Activated B cell treated with CpG ODN at 0.5 μM for 24 hours (primary cell): ENCODE data around the gene TBCK. TPM values are rescaled to one million over a fixed set of nuclear protein-coding genes. Genes with fewer than 3 reads are reported as not detected.

Experiments used
- ATAC-seq: fragments of 200-7000 bp; cut with Tn5 transposase; one replicate; pipeline ENCODE4 v1.10.0; 2021; ENCODE audit warnings: low read depth, mild to moderate bottlenecking, moderate library complexity
- CTCF ChIA-PET: fragments of 350-600 bp; sonication (Branson Sonifier 250); formaldehyde crosslinking; loops from one replicate; lab custom pipeline; 2021; ENCODE audit warnings: antibody characterized with exemption; lab: Charles Lee
- POLR2A ChIA-PET: fragments of 350-600 bp; sonication (Branson Sonifier 250); formaldehyde crosslinking; loops from one replicate; lab custom pipeline; 2021; ENCODE audit warnings: antibody characterized with exemption; lab: Charles Lee
- DNase-seq: peaks from one replicate; pipeline ENCODE4 v3.0.0; 2022
- H3K27ac Mint-ChIP-seq: one replicate; pipeline ENCODE4 v1.8.0; 2020; ENCODE audit warnings: mixed read lengths
- H3K27me3 Mint-ChIP-seq: one replicate; pipeline ENCODE4 v1.8.0; 2021; ENCODE audit warnings: mixed read lengths
- H3K36me3 Mint-ChIP-seq: one replicate; pipeline ENCODE4 v1.8.0; 2021; ENCODE audit warnings: low read depth, mixed read lengths
- H3K4me1 Mint-ChIP-seq: one replicate; pipeline ENCODE4 v1.8.0; 2021; ENCODE audit warnings: mixed read lengths
- H3K4me3 Mint-ChIP-seq: one replicate; pipeline ENCODE4 v1.8.0; 2020; ENCODE audit warnings: mild to moderate bottlenecking, mixed read lengths
- H3K9me3 Mint-ChIP-seq: one replicate; pipeline ENCODE4 v1.8.0; 2020; ENCODE audit warnings: mixed read lengths
- intact Hi-C: fragments of 100-400 bp; cut with micrococcal nuclease; formaldehyde crosslinking; loops from one replicate; pipeline ENCODE4 v1.15.1; 2024
- total RNA-seq: library from RNA; stranded (reverse); gene quantifications from 2 replicates; pipeline ENCODE4 v1.2.3, GENCODE V29; 2022
- TF ChIP-seq, protein P1 (sequence below): fragments of 200-600 bp; IDR thresholded peaks from one replicate; pipeline ENCODE4 v1.8.0; 2022; ENCODE audit warnings: antibody characterized with exemption, mild to moderate bottlenecking

Gene TBCK
- total RNA-seq, 1 donor from 2014 or later = 60.1 TPM

DNA sequence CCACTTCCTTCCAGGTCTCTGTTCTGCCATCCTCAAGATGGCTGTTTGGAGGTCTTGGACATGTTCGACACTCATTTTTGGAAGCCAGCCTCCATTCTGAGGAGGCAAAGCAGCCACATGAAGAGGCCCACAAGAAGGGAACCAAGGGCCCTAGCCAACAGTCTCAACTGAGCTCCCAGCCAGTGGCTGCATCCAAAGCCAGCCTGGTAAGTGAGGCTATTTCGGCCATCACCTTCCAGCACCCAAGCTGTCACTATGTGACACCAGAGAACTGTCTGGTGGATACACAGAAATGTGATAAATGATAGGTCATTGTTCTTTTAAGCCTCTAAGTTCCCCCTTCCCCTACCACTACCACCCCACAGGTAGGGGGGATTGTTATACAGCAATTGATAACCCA lies 293.6 kb downstream of the TBCK start:
- H3K4me3 Mint-ChIP-seq = no peak overlapping the region
- ATAC-seq (no peak), DNase-seq (no peak)
- no peaks in the 10 kb centered on the region for H3K4me1 Mint-ChIP-seq
- no peaks in the 10 kb centered on the region for H3K9me3 Mint-ChIP-seq
- H3K36me3 Mint-ChIP-seq = no peaks in the 10 kb centered on the region
- H3K27ac Mint-ChIP-seq = no peak overlapping the region
- CTCF ChIA-PET = interaction anchor here (0.6 kb wide), 1 partner anchor 1699 kb away, joined by 3 read pairs; no protein-coding TSS in a partner anchor
- intact Hi-C loops = no loop called here
- TF ChIP-seq, protein P1, sequence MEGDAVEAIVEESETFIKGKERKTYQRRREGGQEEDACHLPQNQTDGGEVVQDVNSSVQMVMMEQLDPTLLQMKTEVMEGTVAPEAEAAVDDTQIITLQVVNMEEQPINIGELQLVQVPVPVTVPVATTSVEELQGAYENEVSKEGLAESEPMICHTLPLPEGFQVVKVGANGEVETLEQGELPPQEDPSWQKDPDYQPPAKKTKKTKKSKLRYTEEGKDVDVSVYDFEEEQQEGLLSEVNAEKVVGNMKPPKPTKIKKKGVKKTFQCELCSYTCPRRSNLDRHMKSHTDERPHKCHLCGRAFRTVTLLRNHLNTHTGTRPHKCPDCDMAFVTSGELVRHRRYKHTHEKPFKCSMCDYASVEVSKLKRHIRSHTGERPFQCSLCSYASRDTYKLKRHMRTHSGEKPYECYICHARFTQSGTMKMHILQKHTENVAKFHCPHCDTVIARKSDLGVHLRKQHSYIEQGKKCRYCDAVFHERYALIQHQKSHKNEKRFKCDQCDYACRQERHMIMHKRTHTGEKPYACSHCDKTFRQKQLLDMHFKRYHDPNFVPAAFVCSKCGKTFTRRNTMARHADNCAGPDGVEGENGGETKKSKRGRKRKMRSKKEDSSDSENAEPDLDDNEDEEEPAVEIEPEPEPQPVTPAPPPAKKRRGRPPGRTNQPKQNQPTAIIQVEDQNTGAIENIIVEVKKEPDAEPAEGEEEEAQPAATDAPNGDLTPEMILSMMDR = no peak
- H3K27me3 Mint-ChIP-seq = no peaks in the 10 kb centered on the region
- POLR2A ChIA-PET = no interaction called here

DNA sequence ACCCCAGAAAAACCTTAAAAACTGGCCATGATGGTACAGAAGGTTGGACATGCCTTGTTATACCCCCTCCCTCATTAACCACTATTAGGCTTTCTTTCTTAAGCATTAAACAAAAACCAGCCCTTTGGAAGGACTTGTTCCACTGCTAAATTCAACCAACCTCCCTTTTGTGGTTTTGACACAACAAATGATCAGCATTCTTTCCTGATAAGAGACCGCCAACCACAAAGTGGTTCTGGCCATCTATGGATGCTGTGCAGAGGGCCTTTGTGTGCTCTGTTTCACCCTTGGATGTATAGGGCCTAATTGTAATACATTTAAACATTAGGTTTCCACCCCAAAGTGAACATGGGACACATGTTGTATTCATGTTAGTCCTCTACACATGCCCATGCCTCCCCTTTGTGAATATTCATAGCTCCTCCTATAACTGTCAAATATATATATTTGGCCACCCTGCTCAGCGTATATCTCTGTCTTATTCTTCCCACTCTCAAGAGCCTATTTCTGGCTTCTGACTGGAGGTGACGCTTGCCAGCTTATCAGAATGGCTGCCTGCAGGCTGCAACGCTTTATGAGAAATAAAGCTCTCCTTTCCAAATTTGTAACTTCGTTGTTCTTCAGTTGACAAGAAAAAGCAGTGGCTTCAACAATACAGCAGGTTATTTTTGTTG lies 294.1 kb downstream of the TBCK start:
- Mint-ChIP-seq H3K36me3 (no peaks in the 10 kb centered on the region), H3K9me3 (no peaks in the 10 kb centered on the region), H3K27ac (no peak overlapping the region), H3K27me3 (no peaks in the 10 kb centered on the region), H3K4me3 (no peak overlapping the region), H3K4me1 (no peaks in the 10 kb centered on the region)
- intact Hi-C loops = no loop called here
- POLR2A ChIA-PET = no interaction called here
- ATAC-seq (no peak), DNase-seq (no peak)
- TF ChIP-seq, protein P1 = no peak
- CTCF ChIA-PET = no interaction called here

DNA sequence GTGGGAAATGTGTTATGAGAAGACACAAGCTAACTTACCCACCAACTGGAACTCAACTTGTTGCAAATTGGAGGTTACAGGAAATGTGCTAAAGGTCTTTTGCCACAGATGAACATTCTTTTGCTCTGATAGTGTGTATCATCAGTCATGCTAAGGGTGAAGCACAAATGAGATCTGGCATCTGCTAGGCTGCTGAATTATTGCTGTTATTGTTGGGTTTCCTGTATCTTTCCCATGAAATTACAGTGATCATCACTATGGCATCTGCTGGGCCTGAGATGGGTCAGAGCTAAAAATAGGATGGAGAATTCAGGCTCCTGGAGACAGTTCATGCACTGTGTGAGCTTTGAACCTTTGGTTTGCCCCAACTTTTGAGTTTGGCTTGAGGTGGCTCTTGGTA lies 296.2 kb downstream of the TBCK start:
- H3K27me3 Mint-ChIP-seq = no peaks in the 10 kb centered on the region
- no peaks in the 10 kb centered on the region for H3K36me3 Mint-ChIP-seq
- no peak overlapping the region for H3K4me3 Mint-ChIP-seq
- peaks cover 4% of the 10 kb centered on the region for H3K9me3 Mint-ChIP-seq
- ChIA-PET POLR2A (no interaction called here), CTCF (no interaction called here)
- intact Hi-C loops = no loop called here
- DNase-seq = no peak
- ATAC-seq = no peak
- H3K4me1 Mint-ChIP-seq = no peaks in the 10 kb centered on the region
- TF ChIP-seq, protein P1 = no peak
- H3K27ac Mint-ChIP-seq = no peak overlapping the region

DNA sequence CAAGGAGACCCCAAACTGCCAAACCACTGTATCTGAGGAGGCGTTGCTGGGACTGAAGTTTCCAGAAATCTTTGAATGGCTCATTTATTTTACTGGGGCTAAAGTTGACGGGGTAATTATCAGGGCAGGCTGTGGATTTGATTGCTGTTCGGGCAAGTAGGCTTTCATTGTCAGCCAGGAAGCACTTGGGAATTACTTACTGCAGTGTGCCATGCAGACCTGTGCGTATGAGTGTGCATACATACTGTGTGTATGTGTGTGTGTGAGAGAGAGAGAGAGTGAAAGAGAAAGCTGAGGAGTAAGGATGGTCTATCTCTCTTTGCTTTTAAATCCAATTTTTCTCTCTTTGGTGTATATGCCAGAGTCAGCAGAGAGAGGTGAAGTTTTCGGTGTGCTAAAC lies 298.0 kb downstream of the TBCK start:
- ATAC-seq (no peak), DNase-seq (no peak)
- no peaks in the 10 kb centered on the region for H3K27me3 Mint-ChIP-seq
- ChIA-PET CTCF (no interaction called here), POLR2A (no interaction called here)
- H3K4me3 Mint-ChIP-seq = no peak overlapping the region
- peaks cover 8% of the 10 kb centered on the region for H3K9me3 Mint-ChIP-seq
- no peaks in the 10 kb centered on the region for H3K4me1 Mint-ChIP-seq
- no peaks in the 10 kb centered on the region for H3K36me3 Mint-ChIP-seq
- TF ChIP-seq, protein P1 = no peak
- no peak overlapping the region for H3K27ac Mint-ChIP-seq
- intact Hi-C loops = no loop called here

DNA sequence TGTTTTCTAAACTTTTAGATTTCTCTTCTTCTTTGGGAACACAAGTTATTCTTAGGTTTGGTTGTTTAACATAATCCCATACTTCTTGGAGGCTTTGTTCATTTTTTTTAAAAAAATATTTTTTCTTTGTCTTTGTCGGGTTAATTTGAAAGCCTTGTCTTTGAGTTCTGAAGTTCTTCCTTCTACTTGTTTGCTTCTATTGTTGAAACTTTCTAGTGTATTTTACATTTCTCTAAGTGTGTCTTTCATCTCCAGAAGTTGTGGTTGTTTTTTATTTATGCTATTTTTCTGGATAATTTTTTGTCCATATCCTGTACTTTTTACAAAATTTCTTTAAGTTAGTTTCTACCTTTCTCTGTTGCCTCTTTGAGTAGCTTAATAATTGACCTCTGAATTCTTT lies 304.6 kb downstream of the TBCK start:
- H3K27ac Mint-ChIP-seq = no peak overlapping the region
- H3K4me3 Mint-ChIP-seq = no peak overlapping the region
- TF ChIP-seq, protein P1 = no peak
- H3K4me1 Mint-ChIP-seq = no peaks in the 10 kb centered on the region
- CTCF ChIA-PET = no interaction called here
- intact Hi-C loops = no loop called here
- POLR2A ChIA-PET = no interaction called here
- peaks cover 27% of the 10 kb centered on the region for H3K9me3 Mint-ChIP-seq
- no peaks in the 10 kb centered on the region for H3K27me3 Mint-ChIP-seq
- DNase-seq (no peak), ATAC-seq (no peak)
- H3K36me3 Mint-ChIP-seq = no peaks in the 10 kb centered on the region
